ENCODE results near the gene ZNF831.

DNA sequence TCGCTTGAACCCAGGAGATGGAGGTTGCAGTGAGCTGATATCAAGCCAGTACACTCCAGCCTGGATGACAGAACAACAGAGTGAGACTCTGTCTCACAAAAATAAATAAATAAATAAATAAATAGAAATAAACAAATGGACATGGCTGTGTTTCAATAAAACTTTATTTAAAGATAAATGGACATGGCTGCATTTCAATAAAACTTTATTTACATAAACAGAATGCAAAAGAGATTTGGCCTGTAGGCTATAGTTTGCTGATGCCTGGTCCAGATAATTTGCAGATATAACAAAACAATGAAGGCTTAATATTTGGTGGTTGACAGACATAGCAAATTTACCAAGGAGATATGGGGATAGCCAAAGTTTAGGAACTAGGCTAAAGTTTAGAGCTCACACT lies 66.8 kb downstream of the ZNF831 start:
- no peak for TF ChIP-seq POLR2A (IDR thresholded peaks at IDR 0.05)
- TF ChIP-seq, protein P1, sequence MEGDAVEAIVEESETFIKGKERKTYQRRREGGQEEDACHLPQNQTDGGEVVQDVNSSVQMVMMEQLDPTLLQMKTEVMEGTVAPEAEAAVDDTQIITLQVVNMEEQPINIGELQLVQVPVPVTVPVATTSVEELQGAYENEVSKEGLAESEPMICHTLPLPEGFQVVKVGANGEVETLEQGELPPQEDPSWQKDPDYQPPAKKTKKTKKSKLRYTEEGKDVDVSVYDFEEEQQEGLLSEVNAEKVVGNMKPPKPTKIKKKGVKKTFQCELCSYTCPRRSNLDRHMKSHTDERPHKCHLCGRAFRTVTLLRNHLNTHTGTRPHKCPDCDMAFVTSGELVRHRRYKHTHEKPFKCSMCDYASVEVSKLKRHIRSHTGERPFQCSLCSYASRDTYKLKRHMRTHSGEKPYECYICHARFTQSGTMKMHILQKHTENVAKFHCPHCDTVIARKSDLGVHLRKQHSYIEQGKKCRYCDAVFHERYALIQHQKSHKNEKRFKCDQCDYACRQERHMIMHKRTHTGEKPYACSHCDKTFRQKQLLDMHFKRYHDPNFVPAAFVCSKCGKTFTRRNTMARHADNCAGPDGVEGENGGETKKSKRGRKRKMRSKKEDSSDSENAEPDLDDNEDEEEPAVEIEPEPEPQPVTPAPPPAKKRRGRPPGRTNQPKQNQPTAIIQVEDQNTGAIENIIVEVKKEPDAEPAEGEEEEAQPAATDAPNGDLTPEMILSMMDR (IDR thresholded peaks at IDR 0.05): no peak

All from lower leg skin (tissue), 3 donors.